Measurements from ENCODE around the gene POLD4.

The POLD4 gene

DNA sequence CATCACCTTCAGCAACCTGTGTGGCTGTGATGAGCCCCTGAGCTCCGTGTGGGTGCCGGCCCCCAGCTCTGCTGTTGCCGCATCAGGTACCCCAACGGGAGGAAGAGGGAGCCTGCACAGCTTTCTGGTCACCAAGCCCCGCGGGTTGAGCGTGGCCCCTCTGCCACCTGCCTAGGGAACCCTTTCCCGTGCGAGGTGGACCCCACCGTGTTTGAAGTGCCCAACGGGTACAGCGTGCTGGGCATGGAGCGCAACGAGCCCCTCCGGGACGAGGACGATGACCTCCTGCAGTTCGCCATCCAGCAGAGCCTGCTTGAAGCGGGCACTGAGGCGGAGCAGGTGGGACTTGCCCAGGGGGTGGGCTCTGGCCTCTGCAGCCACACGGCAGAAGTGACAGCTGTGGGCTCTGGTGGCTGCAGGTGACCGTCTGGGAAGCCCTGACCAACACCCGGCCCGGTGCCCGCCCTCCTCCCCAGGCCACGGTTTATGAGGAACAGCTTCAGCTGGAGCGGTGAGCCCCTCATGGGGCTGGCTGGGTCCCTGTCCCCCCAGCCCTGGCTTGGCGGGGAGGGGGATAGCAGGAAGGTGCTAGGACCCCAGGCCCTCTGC lies 51.9 kb downstream of the POLD4 start:
- no peak for TF ChIP-seq CTCF (IDR thresholded peaks at IDR 0.05; ENCODE audit: low read depth, low read length)
- Histone ChIP-seq H3K9me3 (ENCODE audit: severe bottlenecking) (no peaks in the 10 kb centered on the region), H3K27me3 (ENCODE audit: insufficient read depth, low read depth, severe bottlenecking) (no peaks in the 10 kb centered on the region), H3K36me3 (peaks cover 29% of the 10 kb centered on the region), H3K4me3 (ENCODE audit: low read depth, low read length) (peak overlapping the region; percentile 90; the same call in 1 of the 2 replicates), H3K27ac (peak overlapping the region; percentile 89)
- peak; percentile 10 for DNase-seq

Measured in WERI-Rb-1 (cell line).